Fibroblast of lung (primary cell): ENCODE results near the gene EEF2. TPM values are rescaled to one million over a fixed set of nuclear protein-coding genes. Genes with fewer than 3 reads are reported as not detected.

ENCODE experiments used
- DNase-seq, 2 donors: peaks; one replicate each; pipeline versions ENCODE4 v3.0.0 to v3.0.0-alpha.2; 2010; ENCODE audit warnings: low read depth in 2 of 2
- H2AFZ ChIP-seq: 2 replicates; pipeline ENCODE4 v1.5.1; 2012; ENCODE audit warnings: low read length, control low read depth, inconsistent platforms
- H3K27ac ChIP-seq: 2 replicates; pipeline ENCODE4 v1.5.1; 2011; ENCODE audit warnings: low read length, control low read depth; ENCODE audit not compliant: insufficient read depth
- H3K27me3 ChIP-seq: 2 replicates; pipeline ENCODE4 v1.5.1; 2011; ENCODE audit warnings: mild to moderate bottlenecking, low read length; ENCODE audit not compliant: control insufficient read depth, insufficient read depth
- H3K36me3 ChIP-seq: 2 replicates; pipeline ENCODE4 v1.5.1; 2011; ENCODE audit warnings: low read length; ENCODE audit not compliant: control insufficient read depth, insufficient read depth
- H3K4me1 ChIP-seq: 2 replicates; pipeline ENCODE4 v1.5.1; 2011; ENCODE audit warnings: low read length; ENCODE audit not compliant: control insufficient read depth, insufficient read depth; ENCODE audit errors: extremely low read depth
- H3K4me2 ChIP-seq: 2 replicates; pipeline ENCODE4 v1.5.1; 2011; ENCODE audit warnings: low read length, control low read depth; ENCODE audit not compliant: insufficient read depth; ENCODE audit errors: extremely low read depth
- H3K4me3 ChIP-seq, 4 experiments: fragments of 200-600 bp in 1 of 4; sonication (generic) in 1 of 4; replicated peaks in 1 of 4; 2 replicates each; pipeline ENCODE4 v1.5.1; 2011 to 2016; ENCODE audit warnings: low read length in 4 of 4, low read depth in 3 of 4, mild to moderate bottlenecking in 3 of 4, control low read depth in 2 of 4, inconsistent platforms in 1 of 4, mixed read lengths in 1 of 4; ENCODE audit not compliant: insufficient read depth in 1 of 4; ENCODE audit errors: control extremely low read depth in 1 of 4
- H3K79me2 ChIP-seq: 2 replicates; pipeline ENCODE4 v1.5.1; 2012; ENCODE audit warnings: mild to moderate bottlenecking, low read length, inconsistent platforms; ENCODE audit not compliant: control insufficient read depth, insufficient read depth
- H3K9ac ChIP-seq: 2 replicates; pipeline ENCODE4 v1.5.1; 2011; ENCODE audit warnings: mild to moderate bottlenecking, low read length, control low read depth; ENCODE audit not compliant: insufficient read depth
- H3K9me3 ChIP-seq: 2 replicates; pipeline ENCODE4 v1.5.1; 2012; ENCODE audit warnings: low read depth, low read length; ENCODE audit not compliant: control insufficient read depth, insufficient read depth
- H4K20me1 ChIP-seq: 2 replicates; pipeline ENCODE4 v1.5.1; 2011; ENCODE audit warnings: low read length; ENCODE audit not compliant: control insufficient read depth, insufficient read depth; ENCODE audit errors: extremely low read depth
- CTCF ChIP-seq, 2 donors: IDR thresholded peaks in 1 of 2; conservative IDR thresholded peaks in 1 of 2; 1 replicate in 1 of 2; 2 replicates in 1 of 2; pipeline ENCODE4 v1.5.1; 2011 to 2012; ENCODE audit warnings: low read length in 2 of 2, control low read depth in 1 of 2, inconsistent platforms in 1 of 2, low read depth in 1 of 2, mild to moderate bottlenecking in 1 of 2
- EZH2 ChIP-seq: IDR thresholded peaks from 2 replicates; pipeline ENCODE4 v1.5.1; 2012; ENCODE audit warnings: low read length, control low read depth, mild to moderate bottlenecking; ENCODE audit errors: missing control alignments
- polyA plus RNA-seq, 2 donors: library from polyadenylated mRNA; depleted of rRNA in 1 of 2; stranded (reverse) in 1 of 2; unstranded in 1 of 2; fragments of >200 nt; gene quantifications; 2 replicates each; pipeline ENCODE4 v1.2.1, GENCODE V29; 2011 to 2012; ENCODE audit warnings: missing spikeins in 1 of 2
- total RNA-seq: library from RNA; depleted of rRNA; stranded (reverse); fragments of >200 nt; gene quantifications from 2 replicates; pipeline ENCODE4 v1.2.1, GENCODE V29; 2014

The EEF2 gene
- total and polyA plus RNA-seq, 2 donors (not counting 1 experiment from before 2014, with no cell fraction given): 976 to 2,646 TPM

GRCh38 chr19:4010808-4011110 is 25.5 kb upstream of the EEF2 start:
- no peak overlapping the region for H2AFZ ChIP-seq
- peaks cover 55% of the 10 kb centered on the region for H3K79me2 ChIP-seq
- H4K20me1 ChIP-seq: no peaks in the 10 kb centered on the region
- H3K27ac ChIP-seq: no peak overlapping the region
- no peaks in the 10 kb centered on the region for H3K27me3 ChIP-seq
- no peak overlapping the region for H3K4me3 ChIP-seq
- DNase-seq: no peak
- H3K36me3 ChIP-seq: peaks cover 26% of the 10 kb centered on the region
- H3K4me2 ChIP-seq: no peak overlapping the region
- peaks cover 8% of the 10 kb centered on the region for H3K4me1 ChIP-seq
- H3K9me3 ChIP-seq: no peaks in the 10 kb centered on the region
- H3K9ac ChIP-seq: no peak overlapping the region
- no peak for TF ChIP-seq EZH2
- TF ChIP-seq CTCF (conservative IDR thresholded peaks at IDR 0.05 in 1 of 2, IDR thresholded peaks at IDR 0.05 in 1 of 2; ENCODE audit: low read depth in 1 of 2, low read length in 2 of 2): no peak

- H4K20me1 ChIP-seq: no peaks in the 10 kb centered on the region
- TF ChIP-seq EZH2: no peak
- no peak for TF ChIP-seq CTCF (conservative IDR thresholded peaks at IDR 0.05 in 1 of 2, IDR thresholded peaks at IDR 0.05 in 1 of 2; ENCODE audit: low read depth in 1 of 2, low read length in 2 of 2)
- H3K9ac ChIP-seq: no peak overlapping the region
- DNase-seq: peak in 1 of 2 donors; percentile 36
- H3K4me3 ChIP-seq: peak overlapping the region in 1 of 4 experiments; percentile 92
- no peak overlapping the region for H3K27ac ChIP-seq
- H3K4me1 ChIP-seq: peaks cover 8% of the 10 kb centered on the region
- peak overlapping the region; percentile 58 for H3K4me2 ChIP-seq
- no peaks in the 10 kb centered on the region for H3K27me3 ChIP-seq
- peaks cover 52% of the 10 kb centered on the region for H3K79me2 ChIP-seq
- H3K36me3 ChIP-seq: peaks cover 21% of the 10 kb centered on the region
- H3K9me3 ChIP-seq: no peaks in the 10 kb centered on the region
- no peak overlapping the region for H2AFZ ChIP-seq
Measured at GRCh38 chr19:4009990-4010807, 24.9 kb upstream of the EEF2 start.

GRCh38 chr19:4007836-4008539 is 22.7 kb upstream of the EEF2 start:
- H3K27me3 ChIP-seq: no peaks in the 10 kb centered on the region
- TF ChIP-seq CTCF (conservative IDR thresholded peaks at IDR 0.05 in 1 of 2, IDR thresholded peaks at IDR 0.05 in 1 of 2; ENCODE audit: low read depth in 1 of 2, low read length in 2 of 2) (no peak), EZH2 (no peak)
- H3K4me2 ChIP-seq: peak overlapping the region; percentile 98
- peaks cover 37% of the 10 kb centered on the region for H3K79me2 ChIP-seq
- no peaks in the 10 kb centered on the region for H4K20me1 ChIP-seq
- H3K9me3 ChIP-seq: no peaks in the 10 kb centered on the region
- H3K4me1 ChIP-seq: peaks cover 8% of the 10 kb centered on the region
- peak overlapping the region; percentile 70 to 92 (median 86) for H3K4me3 ChIP-seq
- H3K9ac ChIP-seq: peak overlapping the region; percentile 52
- H2AFZ ChIP-seq: no peak overlapping the region
- DNase-seq: no peak
- peaks cover 6% of the 10 kb centered on the region for H3K36me3 ChIP-seq
- H3K27ac ChIP-seq: peak overlapping the region; percentile 47
